Ovary (tissue), 9 donors: ENCODE measurements around the gene MAN2A2. TPM values are rescaled to one million over a fixed set of nuclear protein-coding genes. Genes with fewer than 3 reads are reported as not detected.

Source experiments
- DNase-seq, 5 donors: peaks; one replicate each; pipeline ENCODE4 v3.0.0-alpha.2; 2019 to 2020
- H3K27ac ChIP-seq, 2 donors: fragments of 200-600 bp; one replicate each; pipeline versions ENCODE4 v1.5.1 to v1.8.0; 2019 to 2022
- H3K27me3 ChIP-seq: fragments of 200-600 bp; one replicate; pipeline ENCODE4 v1.8.0; 2022
- H3K36me3 ChIP-seq: fragments of 200-600 bp; sonication (generic); one replicate; pipeline ENCODE4 v1.5.1; 2019
- H3K4me1 ChIP-seq: one replicate; pipeline ENCODE4 v1.8.1; 2013; ENCODE audit warnings: mild to moderate bottlenecking, moderate library complexity; ENCODE audit not compliant: insufficient read depth
- H3K4me3 ChIP-seq: fragments of 200-600 bp; sonication (generic); one replicate; pipeline ENCODE4 v1.5.1; 2017
- H3K9me3 ChIP-seq, 2 donors: fragments of 200-600 bp in 1 of 2; sonication (generic) in 1 of 2; one replicate each; pipeline versions ENCODE4 v1.5.1 to v1.8.1; 2013 to 2019; ENCODE audit warnings: mild to moderate bottlenecking in 1 of 2, moderate library complexity in 1 of 2
- EP300 ChIP-seq: sonication (generic); formaldehyde crosslinking; IDR thresholded peaks from one replicate; pipeline ENCODE4 v1.6.1; 2017; ENCODE audit warnings: antibody characterized with exemption
- POLR2A ChIP-seq: fragments of 450-650 bp; IDR thresholded peaks from one replicate; pipeline ENCODE4 v1.6.1; 2017; ENCODE audit warnings: antibody characterized with exemption, mild to moderate bottlenecking, moderate library complexity
- WGBS, 3 donors: extraction: QIAGEN DNeasy Blood & Tissue Kit in 1 of 3; methylation state at CpG; one replicate each; pipeline versions ENCODE4 v1.1.5 to v1.1.7; 2013 to 2017; 5-methylcytosine and 5-hydroxymethylcytosine counted together
- intact Hi-C, 4 donors: fragments of 100-400 bp; cut with DNase I; formaldehyde crosslinking; loops; one replicate each; pipeline versions ENCODE4 v1.11.0 to v1.15.1; 2022 to 2023
- polyA plus RNA-seq, 2 donors: library from polyadenylated mRNA; stranded (reverse); fragments of 200-250 nt in 1 of 2; fragments of 350-450 nt in 1 of 2; fragmentation: Illumina TruSeq in 1 of 2; extraction: RNeasy Lipid Tissue Mini Kit (QIAGEN cat#74804) in 1 of 2; gene quantifications; one replicate each; pipeline ENCODE4 v1.2.3, GENCODE V29; 2013 to 2014
- total RNA-seq, 7 donors: library from RNA; depleted of rRNA in 2 of 7; stranded (reverse); fragments of >200 nt in 2 of 7; fragmentation: NEBNext Ultra II Directional in 3 of 7; extraction: Animal tissue kit (Norgen Biotek cat#: 25700) in 3 of 7; gene quantifications; one replicate each; pipeline versions ENCODE4 v1.1.0 to v1.2.4, GENCODE V29; 2016 to 2023
- TF ChIP-seq, protein P1 (sequence below), 3 donors: fragments of 450-650 bp in 2 of 3; fragments of 200-600 bp in 1 of 3; IDR thresholded peaks; one replicate each; pipeline versions ENCODE4 v1.5.1 to v1.8.0; 2016 to 2022; ENCODE audit warnings: antibody characterized with exemption in 3 of 3, mild to moderate bottlenecking in 1 of 3
- donor health status: DM: no; HTN: no; CAD: no; lungs with moderate emphysema.
- donor health status: DM: no; HTN: no; CAD: no.
- donor health status: Bipolar disorder and iron deficiency.
- donor health status: DM: yes; HTN: yes; CAD: no.
- donor health status: DM: no; HTN: no; CAD: no.
- donor health status: DM: yes; HTN: yes; CAD: no.

MAN2A2 gene
- total and polyA plus RNA-seq, 9 donors = 25.3 to 66.5 (median 31.2) TPM

DNA sequence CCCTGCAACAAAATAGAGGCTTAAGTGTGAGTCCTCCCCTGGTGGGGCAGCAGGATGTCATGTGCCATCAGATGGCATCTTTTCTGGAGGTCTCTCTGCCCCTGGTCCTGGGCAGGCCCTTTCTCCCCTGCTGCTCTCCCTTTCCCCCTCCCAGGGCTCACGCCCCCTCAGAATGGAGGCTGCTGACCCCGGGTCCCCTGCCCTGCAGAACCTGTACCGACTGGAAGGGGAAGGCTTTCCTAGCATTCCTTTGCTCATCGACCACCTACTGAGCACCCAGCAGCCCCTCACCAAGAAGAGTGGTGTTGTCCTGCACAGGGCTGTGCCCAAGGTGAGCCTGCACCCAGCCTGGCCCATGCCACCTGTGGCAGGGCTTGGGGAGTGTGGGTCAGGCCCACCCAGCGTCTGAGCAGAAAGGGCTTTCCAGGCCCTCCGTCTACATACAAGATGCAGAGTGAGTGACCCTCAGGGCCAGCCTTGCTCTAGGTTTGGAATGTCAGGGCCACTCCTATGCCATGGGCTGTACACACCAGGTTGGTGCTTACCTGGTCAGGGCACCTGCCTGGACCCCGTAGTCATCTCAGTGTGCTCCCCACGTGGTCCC is 11.7 kb upstream of the MAN2A2 start:
- H3K27ac ChIP-seq = no peak overlapping the region
- intact Hi-C loops = no loop called here
- no peaks in the 10 kb centered on the region for H3K36me3 ChIP-seq
- H3K9me3 ChIP-seq = no peaks in the 10 kb centered on the region
- no peaks in the 10 kb centered on the region for H3K4me1 ChIP-seq
- DNase-seq = no peak
- no peaks in the 10 kb centered on the region for H3K27me3 ChIP-seq
- 82 to 88% (median 83%) methylated on average over 8 of the region's 8 CpGs for WGBS, 3 donors
- no peak overlapping the region for H3K4me3 ChIP-seq
- TF ChIP-seq, protein P1, sequence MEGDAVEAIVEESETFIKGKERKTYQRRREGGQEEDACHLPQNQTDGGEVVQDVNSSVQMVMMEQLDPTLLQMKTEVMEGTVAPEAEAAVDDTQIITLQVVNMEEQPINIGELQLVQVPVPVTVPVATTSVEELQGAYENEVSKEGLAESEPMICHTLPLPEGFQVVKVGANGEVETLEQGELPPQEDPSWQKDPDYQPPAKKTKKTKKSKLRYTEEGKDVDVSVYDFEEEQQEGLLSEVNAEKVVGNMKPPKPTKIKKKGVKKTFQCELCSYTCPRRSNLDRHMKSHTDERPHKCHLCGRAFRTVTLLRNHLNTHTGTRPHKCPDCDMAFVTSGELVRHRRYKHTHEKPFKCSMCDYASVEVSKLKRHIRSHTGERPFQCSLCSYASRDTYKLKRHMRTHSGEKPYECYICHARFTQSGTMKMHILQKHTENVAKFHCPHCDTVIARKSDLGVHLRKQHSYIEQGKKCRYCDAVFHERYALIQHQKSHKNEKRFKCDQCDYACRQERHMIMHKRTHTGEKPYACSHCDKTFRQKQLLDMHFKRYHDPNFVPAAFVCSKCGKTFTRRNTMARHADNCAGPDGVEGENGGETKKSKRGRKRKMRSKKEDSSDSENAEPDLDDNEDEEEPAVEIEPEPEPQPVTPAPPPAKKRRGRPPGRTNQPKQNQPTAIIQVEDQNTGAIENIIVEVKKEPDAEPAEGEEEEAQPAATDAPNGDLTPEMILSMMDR (IDR thresholded peaks at IDR 0.05) = no peak
- no peak for TF ChIP-seq POLR2A

DNA sequence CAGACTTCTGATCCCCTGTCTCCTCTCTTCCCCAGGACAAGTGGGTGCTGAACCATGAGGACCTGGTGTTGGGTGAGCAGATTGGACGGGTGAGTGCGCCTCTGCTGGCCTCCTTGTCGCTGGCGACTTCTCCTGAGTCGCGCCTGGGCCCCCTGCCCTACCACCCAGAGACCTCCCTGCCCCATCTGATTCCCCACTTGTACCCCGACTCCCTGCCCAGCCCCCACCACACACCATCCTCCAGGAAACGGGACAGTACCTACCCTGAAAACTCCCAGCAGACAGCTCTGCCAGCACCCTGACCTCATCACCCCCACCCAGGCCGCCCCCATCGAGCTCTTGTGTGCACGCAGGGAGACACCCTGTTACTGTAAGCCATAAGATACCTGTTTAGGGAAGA is 11.1 kb upstream of the MAN2A2 start:
- WGBS, 3 donors = 90 to 93% (median 91%) methylated on average over 11 of the region's 11 CpGs
- DNase-seq = no peak
- TF ChIP-seq, protein P1 (IDR thresholded peaks at IDR 0.05) = no peak
- TF ChIP-seq EP300 (no peak), POLR2A (no peak)
- H3K4me3 ChIP-seq = no peak overlapping the region
- H3K27ac ChIP-seq = no peak overlapping the region
- H3K4me1 ChIP-seq = no peaks in the 10 kb centered on the region
- H3K27me3 ChIP-seq = no peaks in the 10 kb centered on the region
- no peaks in the 10 kb centered on the region for H3K9me3 ChIP-seq
- intact Hi-C loops = no loop called here
- no peaks in the 10 kb centered on the region for H3K36me3 ChIP-seq

DNA sequence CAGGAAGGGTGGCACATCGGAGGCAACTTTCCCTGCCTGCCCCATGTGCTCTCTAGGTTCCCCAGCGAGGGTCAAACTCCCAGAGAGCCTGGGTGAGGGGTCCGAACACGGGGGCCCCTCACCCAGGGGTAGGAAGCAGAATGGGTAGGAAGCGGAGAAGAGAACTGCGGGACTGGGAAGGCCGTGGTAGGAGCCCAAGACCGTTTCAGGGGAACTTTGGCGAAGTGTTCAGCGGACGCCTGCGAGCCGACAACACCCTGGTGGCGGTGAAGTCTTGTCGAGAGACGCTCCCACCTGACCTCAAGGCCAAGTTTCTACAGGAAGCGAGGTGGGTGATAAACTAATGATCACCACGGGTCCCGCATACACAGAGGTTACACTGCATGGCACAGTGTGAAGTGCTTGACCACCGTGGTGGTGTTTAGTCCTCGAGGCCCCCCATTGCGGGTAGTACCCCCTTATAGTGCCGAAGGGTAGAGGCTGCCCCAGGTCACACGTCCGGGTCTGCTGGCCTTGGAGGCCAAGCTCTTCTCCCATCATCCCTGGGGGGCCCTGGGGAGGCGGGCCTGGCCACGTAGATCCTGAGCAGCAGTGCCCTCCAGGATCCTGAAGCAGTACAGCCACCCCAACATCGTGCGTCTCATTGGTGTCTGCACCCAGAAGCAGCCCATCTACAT is 10.5 kb upstream of the MAN2A2 start:
- no peak overlapping the region for H3K27ac ChIP-seq
- no peak for DNase-seq
- H3K4me3 ChIP-seq = no peak overlapping the region
- H3K36me3 ChIP-seq = no peaks in the 10 kb centered on the region
- no peaks in the 10 kb centered on the region for H3K27me3 ChIP-seq
- 90 to 92% (median 90%) methylated on average over 29 of the region's 29 CpGs for WGBS, 3 donors
- TF ChIP-seq POLR2A (no peak), EP300 (no peak)
- TF ChIP-seq, protein P1 (IDR thresholded peaks at IDR 0.05) = no peak
- H3K9me3 ChIP-seq = no peaks in the 10 kb centered on the region
- intact Hi-C loops = no loop called here
- H3K4me1 ChIP-seq = no peaks in the 10 kb centered on the region

DNA sequence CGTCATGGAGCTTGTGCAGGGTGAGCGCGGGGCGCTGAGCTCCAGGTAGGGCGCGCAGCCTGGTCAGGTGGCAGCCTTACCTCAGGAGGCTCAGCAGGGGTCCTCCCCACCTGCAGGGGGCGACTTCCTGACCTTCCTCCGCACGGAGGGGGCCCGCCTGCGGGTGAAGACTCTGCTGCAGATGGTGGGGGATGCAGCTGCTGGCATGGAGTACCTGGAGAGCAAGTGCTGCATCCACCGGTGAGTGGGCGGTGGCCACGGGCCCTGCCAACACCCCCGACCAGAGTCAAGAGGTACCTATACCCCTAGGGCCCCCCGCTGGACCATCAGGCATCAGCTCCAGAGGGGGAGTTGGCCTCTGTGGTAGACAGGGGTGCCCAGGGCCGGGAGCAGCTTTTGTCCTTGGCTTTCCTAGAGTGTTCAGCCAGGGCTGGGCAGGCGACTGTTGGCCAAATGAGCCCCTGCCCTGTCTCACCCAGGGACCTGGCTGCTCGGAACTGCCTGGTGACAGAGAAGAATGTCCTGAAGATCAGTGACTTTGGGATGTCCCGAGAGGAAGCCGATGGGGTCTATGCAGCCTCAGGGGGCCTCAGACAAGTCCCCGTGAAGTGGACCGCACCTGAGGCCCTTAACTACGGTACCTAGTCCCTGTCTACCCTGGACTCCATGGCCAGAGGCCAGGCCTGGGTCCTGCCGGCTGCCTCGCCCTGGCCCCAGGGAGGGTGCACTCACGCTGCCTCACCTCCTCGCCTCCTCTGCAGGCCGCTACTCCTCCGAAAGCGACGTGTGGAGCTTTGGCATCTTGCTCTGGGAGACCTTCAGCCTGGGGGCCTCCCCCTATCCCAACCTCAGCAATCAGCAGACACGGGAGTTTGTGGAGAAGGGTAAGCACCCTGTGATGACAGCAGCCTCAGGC is 9.7 kb upstream of the MAN2A2 start:
- 89 to 92% (median 90%) methylated on average over 31 to 33 of the region's 33 CpGs for WGBS, 3 donors
- H3K27me3 ChIP-seq = no peaks in the 10 kb centered on the region
- DNase-seq = no peak
- no peaks in the 10 kb centered on the region for H3K4me1 ChIP-seq
- intact Hi-C loops = no loop called here
- TF ChIP-seq EP300 = no peak
- no peak for TF ChIP-seq POLR2A
- TF ChIP-seq, protein P1 (IDR thresholded peaks at IDR 0.05) = no peak
- H3K9me3 ChIP-seq = no peaks in the 10 kb centered on the region
- H3K27ac ChIP-seq = no peak overlapping the region
- no peaks in the 10 kb centered on the region for H3K36me3 ChIP-seq
- no peak overlapping the region for H3K4me3 ChIP-seq
